Measurements from ENCODE around the gene USP6NL.

The USP6NL gene

DNA sequence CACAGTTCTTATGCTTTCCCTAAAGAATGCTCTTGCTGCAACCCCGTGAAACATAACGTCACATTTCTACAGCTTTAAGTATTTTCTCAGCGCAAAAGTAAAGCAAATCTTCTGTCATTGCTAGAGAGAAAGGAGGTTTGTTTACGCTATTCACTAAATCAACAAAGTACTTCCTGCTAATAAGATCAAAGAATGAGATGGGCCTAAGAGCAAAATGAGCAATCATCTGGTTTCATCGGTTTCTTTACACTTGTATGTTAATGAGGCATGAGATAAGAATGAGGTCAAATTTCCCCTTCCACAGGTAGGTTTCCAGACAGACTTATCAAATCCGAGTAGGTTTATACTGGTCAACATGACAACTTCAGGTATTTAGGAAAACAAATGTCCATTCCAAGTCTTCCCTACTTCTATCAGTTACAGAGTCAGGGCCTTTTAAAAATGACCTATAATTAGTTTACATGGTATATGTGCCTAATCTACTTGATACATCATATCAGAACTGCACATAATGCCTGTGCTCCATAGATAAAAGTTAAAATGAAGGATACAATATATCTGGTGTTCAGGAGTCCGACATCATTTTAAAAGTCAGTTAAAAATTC lies 8.4 kb downstream of the USP6NL start:
- DNase-seq (ENCODE audit: low read depth), result no peak
- no peak overlapping the region; the same call in 1 of the 2 replicates for H3K4me3 ChIP-seq (ENCODE audit: low read depth, low read length)

DNA sequence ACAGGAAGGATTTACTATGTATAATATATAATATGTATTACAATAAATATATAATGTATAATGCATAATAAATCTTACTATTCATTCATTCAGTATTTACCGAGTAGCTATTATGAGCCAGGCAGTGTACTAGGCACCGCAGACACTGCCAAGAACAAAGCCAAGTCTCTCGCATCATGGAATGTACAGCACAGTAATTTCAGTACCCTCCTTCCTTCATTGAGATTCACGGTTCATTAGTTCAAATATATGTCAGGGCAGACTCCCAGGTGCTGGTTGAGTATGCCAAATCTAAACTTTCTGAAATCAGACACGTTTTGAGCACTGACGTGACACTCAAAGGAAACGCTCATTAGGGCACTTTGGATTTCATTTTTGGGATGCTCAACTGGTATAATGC lies 9.1 kb downstream of the USP6NL start:
- peak overlapping the region; percentile 30; the same call in 1 of the 2 replicates for H3K4me3 ChIP-seq (ENCODE audit: low read depth, low read length)
- DNase-seq (ENCODE audit: low read depth), result peak; percentile 49
- TF ChIP-seq, protein P1, sequence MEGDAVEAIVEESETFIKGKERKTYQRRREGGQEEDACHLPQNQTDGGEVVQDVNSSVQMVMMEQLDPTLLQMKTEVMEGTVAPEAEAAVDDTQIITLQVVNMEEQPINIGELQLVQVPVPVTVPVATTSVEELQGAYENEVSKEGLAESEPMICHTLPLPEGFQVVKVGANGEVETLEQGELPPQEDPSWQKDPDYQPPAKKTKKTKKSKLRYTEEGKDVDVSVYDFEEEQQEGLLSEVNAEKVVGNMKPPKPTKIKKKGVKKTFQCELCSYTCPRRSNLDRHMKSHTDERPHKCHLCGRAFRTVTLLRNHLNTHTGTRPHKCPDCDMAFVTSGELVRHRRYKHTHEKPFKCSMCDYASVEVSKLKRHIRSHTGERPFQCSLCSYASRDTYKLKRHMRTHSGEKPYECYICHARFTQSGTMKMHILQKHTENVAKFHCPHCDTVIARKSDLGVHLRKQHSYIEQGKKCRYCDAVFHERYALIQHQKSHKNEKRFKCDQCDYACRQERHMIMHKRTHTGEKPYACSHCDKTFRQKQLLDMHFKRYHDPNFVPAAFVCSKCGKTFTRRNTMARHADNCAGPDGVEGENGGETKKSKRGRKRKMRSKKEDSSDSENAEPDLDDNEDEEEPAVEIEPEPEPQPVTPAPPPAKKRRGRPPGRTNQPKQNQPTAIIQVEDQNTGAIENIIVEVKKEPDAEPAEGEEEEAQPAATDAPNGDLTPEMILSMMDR (IDR thresholded peaks at IDR 0.05; ENCODE audit: low read depth, low read length, missing control alignments), result no peak

More for the DNA sequence above, 8.4 kb downstream of the USP6NL start:
- TF ChIP-seq, protein P1 (IDR thresholded peaks at IDR 0.05; ENCODE audit: low read depth, low read length, missing control alignments), result no peak

DNA sequence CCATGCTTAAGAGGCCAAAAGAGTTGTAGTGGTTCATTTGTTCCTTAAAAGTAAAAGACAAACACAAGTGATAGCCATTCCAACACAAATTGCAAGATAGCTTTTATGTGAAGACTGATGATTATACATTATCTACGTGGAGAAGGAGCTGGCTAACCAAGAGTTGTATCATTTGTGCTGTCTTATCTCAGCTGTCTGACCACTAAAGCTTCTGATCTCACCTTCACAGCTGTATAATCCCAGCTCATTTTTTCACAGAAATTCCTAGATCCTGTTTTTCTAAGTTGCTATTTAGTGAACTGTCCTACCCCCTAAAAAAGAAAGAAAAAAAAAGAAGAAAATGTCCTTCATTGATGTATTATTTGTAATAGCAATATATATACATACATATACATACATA lies 9.8 kb downstream of the USP6NL start:
- TF ChIP-seq, protein P1 (IDR thresholded peaks at IDR 0.05; ENCODE audit: low read depth, low read length, missing control alignments), result no peak
- no peak overlapping the region for H3K4me3 ChIP-seq (ENCODE audit: low read depth, low read length)
- DNase-seq (ENCODE audit: low read depth), result no peak

DNA sequence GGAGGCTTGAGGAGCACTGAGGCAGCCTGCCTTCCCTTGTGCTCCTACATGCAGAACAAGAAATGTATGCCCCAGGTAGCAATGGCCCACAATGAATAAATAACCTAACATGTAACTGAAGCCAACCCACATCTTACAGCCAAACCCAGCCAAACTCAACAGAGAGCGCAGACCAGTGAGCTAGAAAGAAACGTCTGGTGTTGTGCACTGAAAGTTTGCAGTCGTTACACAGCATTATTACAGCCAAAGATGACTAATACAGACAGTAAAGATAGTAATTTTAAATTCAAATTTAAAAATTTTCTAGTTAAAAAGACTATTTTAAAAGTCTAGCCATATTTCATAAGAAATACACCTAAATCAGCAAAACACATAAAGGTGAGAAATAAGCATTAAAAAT lies 11.2 kb downstream of the USP6NL start:
- TF ChIP-seq, protein P1 (IDR thresholded peaks at IDR 0.05; ENCODE audit: low read depth, low read length, missing control alignments), result no peak
- H3K4me3 ChIP-seq (ENCODE audit: low read depth, low read length), result no peak overlapping the region; the same call in 1 of the 2 replicates
- DNase-seq (ENCODE audit: low read depth), result no peak

DNA sequence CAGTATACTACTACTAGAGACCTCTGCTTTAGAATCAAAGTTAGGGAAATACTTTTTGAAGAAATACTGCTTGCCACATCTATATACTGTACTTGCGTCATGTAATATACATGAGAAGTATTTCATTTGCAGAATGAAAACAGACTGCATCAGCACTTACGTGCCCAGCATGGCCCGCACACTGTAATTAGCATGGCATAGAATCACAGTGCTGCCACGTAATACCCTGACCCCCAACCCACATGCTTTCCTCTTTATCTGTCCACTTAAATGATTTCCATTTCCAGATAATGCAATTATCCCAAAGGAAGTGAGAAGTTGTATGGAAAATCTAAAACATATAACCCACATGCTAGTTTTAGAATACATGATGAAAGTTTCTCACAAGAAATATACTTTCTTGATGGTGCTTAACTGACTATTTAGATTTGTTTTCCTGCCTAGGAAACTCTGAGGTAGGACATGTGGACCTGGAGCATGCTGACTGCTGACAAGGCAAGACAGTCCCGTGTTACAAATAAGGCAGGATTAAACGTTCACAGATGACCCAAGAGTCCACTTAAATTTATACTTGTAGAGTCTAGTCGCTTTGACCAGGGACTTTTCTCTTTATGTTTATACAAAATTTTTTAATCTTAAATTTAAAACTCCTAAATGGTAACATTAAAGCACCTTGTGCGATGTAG lies 12.6 kb downstream of the USP6NL start:
- no peak overlapping the region for H3K4me3 ChIP-seq (ENCODE audit: low read depth, low read length)
- no peak for DNase-seq (ENCODE audit: low read depth)

DNA sequence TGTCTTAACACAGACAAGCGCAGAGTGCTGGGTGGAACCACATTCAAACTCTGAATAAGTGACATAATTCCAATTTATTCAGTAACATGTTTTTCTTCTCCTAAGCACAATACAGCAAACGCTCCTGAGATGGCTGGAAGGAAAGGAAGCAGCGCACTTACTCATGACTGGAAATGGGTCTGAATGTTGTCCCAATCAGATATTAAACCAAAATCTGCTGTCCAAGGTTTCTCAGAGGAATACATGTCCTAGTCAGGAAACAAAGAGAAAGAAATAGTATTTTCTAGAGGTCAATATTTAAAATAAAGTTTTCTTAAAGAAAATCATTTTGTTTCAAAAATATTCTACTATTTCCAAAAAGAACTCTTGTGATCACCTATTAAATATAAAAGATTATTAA lies 14.0 kb downstream of the USP6NL start:
- H3K4me3 ChIP-seq (ENCODE audit: low read depth, low read length), result no peak overlapping the region
- TF ChIP-seq, protein P1 (IDR thresholded peaks at IDR 0.05; ENCODE audit: low read depth, low read length, missing control alignments), result no peak
- no peak for DNase-seq (ENCODE audit: low read depth)

More for the DNA sequence above, 12.6 kb downstream of the USP6NL start:
- TF ChIP-seq, protein P1 (IDR thresholded peaks at IDR 0.05; ENCODE audit: low read depth, low read length, missing control alignments), result no peak

DNA sequence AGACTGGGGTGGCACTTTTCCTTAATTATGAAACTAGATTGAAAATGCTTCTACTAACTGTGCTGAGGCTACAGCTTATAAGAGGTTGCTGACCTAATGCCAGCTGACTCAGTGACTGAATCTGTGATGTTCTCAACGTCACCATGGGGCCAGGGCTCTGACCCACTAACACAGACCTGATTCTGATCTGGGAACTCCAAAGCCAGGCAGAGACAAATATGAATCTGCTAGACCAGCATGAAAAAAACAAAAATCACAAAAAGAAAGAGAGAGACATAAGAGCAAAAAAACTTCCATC lies 16.1 kb downstream of the USP6NL start:
- TF ChIP-seq, protein P1 (IDR thresholded peaks at IDR 0.05; ENCODE audit: low read depth, low read length, missing control alignments), result no peak
- DNase-seq (ENCODE audit: low read depth), result no peak
- H3K4me3 ChIP-seq (ENCODE audit: low read depth, low read length), result no peak overlapping the region
